H1 (cell line): ENCODE measurements around the gene EIF5A2. TPM values are rescaled to one million over a fixed set of nuclear protein-coding genes. Genes with fewer than 3 reads are reported as not detected.

Experiments
- CTCF ChIA-PET: fragments of 300-600 bp; sonication (Branson Sonifier 250); formaldehyde crosslinking; loops from one replicate; lab custom pipeline; 2021; ENCODE audit not compliant: partially characterized antibody; lab: Charles Lee
- POLR2A ChIA-PET: fragments of 300-600 bp; sonication (Branson Sonifier 250); formaldehyde crosslinking; loops from one replicate; lab custom pipeline; 2021; ENCODE audit warnings: inconsistent platforms; ENCODE audit not compliant: partially characterized antibody; lab: Charles Lee
- DNase-seq, 2 experiments: peaks; one replicate each; pipeline versions ENCODE4 v3.0.0 to v3.0.0-alpha.2; 2010 to 2022; ENCODE audit warnings: low spot score in 2 of 2, low read depth in 1 of 2, mixed read lengths in 1 of 2
- FAIRE-seq: peaks from 2 replicates; lab custom pipeline; 2011; peaks lifted over from hg19 to GRCh38; lab: Jason Lieb, UNC
- H2AFZ ChIP-seq: 2 replicates; pipeline ENCODE4 v1.8.1; 2012; ENCODE audit warnings: low read length, inconsistent platforms
- H2AK5ac ChIP-seq: 2 replicates; pipeline ENCODE4 v1.6.1; 2013; ENCODE audit warnings: low read depth, low read length
- H2BK120ac ChIP-seq: replicated peaks from 2 replicates; pipeline ENCODE3; 2013; ENCODE audit warnings: low read depth, low read length, inconsistent platforms
- H2BK12ac ChIP-seq: 2 replicates; pipeline ENCODE4 v1.6.1; 2013; ENCODE audit warnings: low read depth, low read length
- H2BK15ac ChIP-seq: 2 replicates; pipeline ENCODE4 v1.6.1; 2013; ENCODE audit warnings: low read length
- H2BK20ac ChIP-seq: 2 replicates; pipeline ENCODE4 v1.6.1; 2013; ENCODE audit warnings: low read length
- H2BK5ac ChIP-seq: 2 replicates; pipeline ENCODE4 v1.6.1; 2013; ENCODE audit warnings: low read depth, low read length
- H3K14ac ChIP-seq: 2 replicates; pipeline ENCODE4 v1.6.1; 2013; ENCODE audit warnings: inconsistent platforms; ENCODE audit not compliant: insufficient read length
- H3K18ac ChIP-seq: 2 replicates; pipeline ENCODE4 v1.6.1; 2013; ENCODE audit warnings: low read length; ENCODE audit errors: extremely low read depth
- H3K23ac ChIP-seq: 2 replicates; pipeline ENCODE4 v1.6.1; 2013; ENCODE audit warnings: inconsistent platforms; ENCODE audit not compliant: insufficient read length
- H3K23me2 ChIP-seq: 2 replicates; pipeline ENCODE4 v1.6.1; 2013; ENCODE audit warnings: low read depth, low read length
- H3K27ac ChIP-seq: 2 replicates; pipeline ENCODE4 v1.6.1; 2011; ENCODE audit warnings: low read depth, low read length, inconsistent platforms
- H3K27me3 ChIP-seq, 4 experiments: replicated peaks in 1 of 4; 1 replicate in 1 of 4; 2 replicates in 3 of 4; pipeline versions ENCODE4 v1.6.1 to v1.8.1; 2011 to 2013; ENCODE audit warnings: low read length in 3 of 4, mild to moderate bottlenecking in 3 of 4, inconsistent platforms in 2 of 4, mixed read lengths in 2 of 4, moderate library complexity in 1 of 4; ENCODE audit not compliant: control insufficient read depth in 3 of 4, insufficient read depth in 3 of 4; ENCODE audit errors: extremely low read depth in 1 of 4
- H3K36me3 ChIP-seq, 4 experiments: 2 replicates each; pipeline versions ENCODE4 v1.6.1 to v1.8.1; 2011 to 2013; ENCODE audit warnings: mild to moderate bottlenecking in 4 of 4, low read length in 3 of 4, moderate library complexity in 2 of 4, control low read depth in 1 of 4, inconsistent platforms in 1 of 4; ENCODE audit not compliant: insufficient read depth in 4 of 4, control insufficient read depth in 2 of 4
- H3K4ac ChIP-seq: replicated peaks from 2 replicates; pipeline ENCODE3; 2013; ENCODE audit warnings: low read length, low read depth, mixed read lengths, inconsistent platforms; ENCODE audit not compliant: insufficient read length
- H3K4me1 ChIP-seq, 4 experiments: replicated peaks in 1 of 4; 1 replicate in 1 of 4; 2 replicates in 3 of 4; pipeline versions ENCODE4 v1.6.1 to v1.8.1; 2011 to 2013; ENCODE audit warnings: low read length in 3 of 4, inconsistent platforms in 2 of 4, mixed read lengths in 1 of 4; ENCODE audit not compliant: insufficient read depth in 4 of 4, control insufficient read depth in 3 of 4
- H3K4me2 ChIP-seq, 2 experiments: 2 replicates each; pipeline versions ENCODE4 v1.6.1 to v1.8.1; 2011 to 2013; ENCODE audit warnings: low read depth in 2 of 2, low read length in 2 of 2, control low read depth in 1 of 2, inconsistent platforms in 1 of 2, mild to moderate bottlenecking in 1 of 2; ENCODE audit not compliant: insufficient read depth in 1 of 2
- H3K4me3 ChIP-seq, 4 experiments: fragments of 200-600, 300-600 bp in 1 of 4; sonication (generic), shearing (Covaris generic), sonication (Bioruptor Twin) in 1 of 4; 2 replicates each; pipeline versions ENCODE4 v1.5.1 to v1.8.1; 2011 to 2016; ENCODE audit warnings: low read length in 4 of 4, low read depth in 3 of 4, control low read depth in 2 of 4, inconsistent platforms in 2 of 4, mild to moderate bottlenecking in 2 of 4, mixed read lengths in 1 of 4, moderate library complexity in 1 of 4; ENCODE audit not compliant: insufficient read depth in 2 of 4; ENCODE audit errors: extremely low read depth in 1 of 4
- H3K56ac ChIP-seq: replicated peaks from 2 replicates; pipeline ENCODE3; 2013; ENCODE audit warnings: low read depth, mild to moderate bottlenecking, mixed read lengths, low read length, inconsistent platforms; ENCODE audit not compliant: insufficient read length
- H3K79me1 ChIP-seq: 2 replicates; pipeline ENCODE4 v1.6.1; 2013; ENCODE audit warnings: low read depth, low read length, control low read depth
- H3K79me2 ChIP-seq, 2 experiments: 2 replicates each; pipeline versions ENCODE4 v1.6.1 to v1.8.1; 2012 to 2013; ENCODE audit warnings: low read length in 2 of 2, mild to moderate bottlenecking in 2 of 2, inconsistent platforms in 1 of 2; ENCODE audit not compliant: insufficient read depth in 2 of 2, control insufficient read depth in 1 of 2
- H3K9ac ChIP-seq, 4 experiments: replicated peaks in 1 of 4; 1 replicate in 1 of 4; 2 replicates in 3 of 4; pipeline versions ENCODE4 v1.6.1 to v1.8.1; 2011 to 2013; ENCODE audit warnings: low read depth in 3 of 4, low read length in 3 of 4, control low read depth in 2 of 4, mild to moderate bottlenecking in 2 of 4, moderate library complexity in 2 of 4, inconsistent platforms in 1 of 4; ENCODE audit errors: extremely low read depth in 1 of 4
- H3K9me3 ChIP-seq, 2 experiments: 2 replicates each; pipeline versions ENCODE4 v1.6.1 to v1.8.1; 2012 to 2013; ENCODE audit warnings: mild to moderate bottlenecking in 2 of 2, moderate library complexity in 2 of 2, control low read depth in 1 of 2, inconsistent platforms in 1 of 2, low read depth in 1 of 2, low read length in 1 of 2, mixed read lengths in 1 of 2; ENCODE audit not compliant: insufficient read depth in 2 of 2
- H4K20me1 ChIP-seq, 2 experiments: replicated peaks in 1 of 2; 2 replicates each; pipeline versions ENCODE3 to v1.8.1; 2011 to 2013; ENCODE audit warnings: inconsistent platforms in 2 of 2, low read length in 2 of 2, mild to moderate bottlenecking in 1 of 2; ENCODE audit not compliant: insufficient read depth in 2 of 2, control insufficient read depth in 1 of 2
- H4K5ac ChIP-seq: 2 replicates; pipeline ENCODE4 v1.6.1; 2013; ENCODE audit warnings: low read length, low read depth, mixed read lengths, inconsistent platforms; ENCODE audit not compliant: insufficient read length
- H4K8ac ChIP-seq: 2 replicates; pipeline ENCODE4 v1.8.0; 2013; ENCODE audit warnings: mild to moderate bottlenecking, moderate library complexity, low read length, inconsistent platforms; ENCODE audit not compliant: insufficient read depth; ENCODE audit errors: extremely low read depth
- H4K91ac ChIP-seq: replicated peaks from 2 replicates; pipeline ENCODE3; 2013; ENCODE audit warnings: low read length, mixed read lengths, inconsistent platforms; ENCODE audit not compliant: insufficient read length
- CEBPB ChIP-seq: IDR thresholded peaks from 2 replicates; pipeline ENCODE4 v1.6.1; 2012; ENCODE audit warnings: low read depth, low read length
- KDM4A ChIP-seq: IDR thresholded peaks from one replicate; pipeline ENCODE4 v1.7.1; 2012; ENCODE audit warnings: low read depth, mild to moderate bottlenecking, moderate library complexity, low read length, inconsistent platforms; ENCODE audit not compliant: severe bottlenecking
- RAD21 ChIP-seq, 2 experiments: IDR thresholded peaks in 1 of 2; conservative IDR thresholded peaks in 1 of 2; 2 replicates each; pipeline ENCODE4 v1.6.1; 2011; ENCODE audit warnings: low read depth in 2 of 2, low read length in 2 of 2, improper control_type of control experiment in 1 of 2, inconsistent platforms in 1 of 2, mild to moderate bottlenecking in 1 of 2, moderate library complexity in 1 of 2
- WGBS, 2 experiments: shearing (Covaris generic) in 1 of 2; methylation state at CpG; one replicate each; pipeline versions ENCODE4 v1.1.6 to v1.1.7; 2013 to 2015; ENCODE audit warnings: low lambda C conversion rate in 2 of 2, mixed read lengths in 2 of 2, inconsistent platforms in 1 of 2, low coverage in 1 of 2, missing lambda C conversion rate in 1 of 2; ENCODE audit not compliant: insufficient replicate concordance in 2 of 2, insufficient coverage in 1 of 2, insufficient read length in 1 of 2; ENCODE audit errors: extremely low coverage in 1 of 2, missing lambda C conversion rate in 1 of 2; 5-methylcytosine and 5-hydroxymethylcytosine counted together
- polyA plus RNA-seq, 7 experiments: library from polyadenylated mRNA; depleted of rRNA in 3 of 7; stranded (reverse) in 5 of 7; unstranded in 2 of 7; fragments of >200 nt in 5 of 7; fragments of 200-250 nt in 2 of 7; gene quantifications; 1 replicate in 5 of 7; 2 replicates in 1 of 7; 4 replicates in 1 of 7; pipeline versions ENCODE4 v1.2.1 to v1.2.3, GENCODE V29; 2011 to 2013; ENCODE audit warnings: missing spikeins in 2 of 7, mixed read lengths in 2 of 7
- total RNA-seq: library from RNA; stranded (reverse); fragmentation: NEBNext Ultra II Directional; extraction: Animal tissue kit (Norgen Biotek cat#: 25700); gene quantifications from 2 replicates; pipeline ENCODE4 v1.2.1, GENCODE V29; 2021

The EIF5A2 gene
- total and polyA plus RNA-seq, 2 of the 8 experiments (the other 6 are each of a cell fraction or from before 2014, with no cell fraction given): 1.5 to 15.0 TPM

GRCh38 chr3:170848292-170848917 is 60.0 kb downstream of the EIF5A2 start:
- no peak overlapping the region for H4K5ac ChIP-seq
- no peak overlapping the region for H2BK20ac ChIP-seq
- H2BK15ac ChIP-seq: no peak overlapping the region
- no peak overlapping the region for H3K23ac ChIP-seq
- H3K4ac ChIP-seq: no peak overlapping the region
- no peak overlapping the region for H3K9ac ChIP-seq
- no peak overlapping the region for H3K27ac ChIP-seq
- no peak overlapping the region for H3K56ac ChIP-seq
- no peak overlapping the region for H3K4me3 ChIP-seq
- H3K18ac ChIP-seq: no peak overlapping the region
- no peak for FAIRE-seq
- peaks cover 0 to 6% of the 10 kb centered on the region in 2 experiments; a peak in 1 of 4 replicates for H3K9me3 ChIP-seq
- H2BK5ac ChIP-seq: no peak overlapping the region
- H3K4me2 ChIP-seq: no peak overlapping the region
- H2AK5ac ChIP-seq: no peak overlapping the region
- H3K4me1 ChIP-seq: no peaks in the 10 kb centered on the region
- 95% methylated on average over 2 of the region's 2 CpGs; no CpG with 5 or more reads in 1 of the 2 experiments for WGBS, 2 experiments
- no peaks in the 10 kb centered on the region for H4K20me1 ChIP-seq
- H4K8ac ChIP-seq: no peak overlapping the region
- ChIA-PET POLR2A (interaction anchor here (0.8 to 3.1 kb wide), 5 partner anchors 13 to 341 kb away, joined by 3 to 19 read pairs (median 4); partner anchors contain the start of gene RPL22L1), CTCF (interaction anchor here (0.8 to 2.7 kb wide), 25 partner anchors 8 to 461 kb away, joined by 3 to 28 read pairs (median 4); no protein-coding TSS in a partner anchor)
- no peak for TF ChIP-seq CEBPB
- TF ChIP-seq RAD21 (IDR thresholded peaks at IDR 0.05 in 1 of 2, conservative IDR thresholded peaks at IDR 0.05 in 1 of 2; ENCODE audit: low read depth in 2 of 2, low read length in 2 of 2): peak in 1 of 2 experiments; percentile 24; a peak in 2 of 4 replicates
- no peak for TF ChIP-seq KDM4A
- no peak overlapping the region for H4K91ac ChIP-seq
- no peaks in the 10 kb centered on the region for H3K79me2 ChIP-seq
- H2AFZ ChIP-seq: no peak overlapping the region
- no peak overlapping the region for H2BK120ac ChIP-seq
- no peaks in the 10 kb centered on the region for H3K27me3 ChIP-seq
- no peak overlapping the region for H3K14ac ChIP-seq
- H3K36me3 ChIP-seq: no peaks in the 10 kb centered on the region
- H2BK12ac ChIP-seq: no peak overlapping the region
- no peaks in the 10 kb centered on the region for H3K79me1 ChIP-seq
- DNase-seq: no peak
- no peaks in the 10 kb centered on the region; the same call in 1 of the 2 replicates for H3K23me2 ChIP-seq
